ENCODE data around the gene AGPS. TPM values are rescaled to one million over a fixed set of nuclear protein-coding genes. Genes with fewer than 3 reads are reported as not detected.

The AGPS gene
- total and polyA plus RNA-seq, 2 donors (not counting 1 experiment from before 2014, with no cell fraction given): 2.2 to 25.5 TPM

DNA sequence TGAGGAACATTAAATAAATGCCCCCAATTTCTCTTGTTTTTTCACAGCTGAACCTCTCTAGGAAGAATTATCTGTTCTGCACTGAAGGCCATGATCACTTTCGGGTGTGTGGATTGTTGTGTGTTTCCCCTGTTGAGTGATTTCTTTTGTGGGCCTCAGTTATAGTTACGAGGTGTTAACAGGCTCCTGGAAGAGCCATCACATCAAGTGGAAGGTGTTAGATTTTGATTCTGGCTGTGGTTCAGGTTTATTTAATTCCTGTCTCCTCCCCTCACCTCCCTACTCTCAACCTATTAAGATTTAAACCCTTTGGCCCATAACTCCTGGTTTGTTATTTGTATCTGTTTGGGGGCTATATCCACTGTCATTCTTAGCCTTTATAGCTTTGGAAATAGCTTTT lies 182.8 kb downstream of the AGPS start:
- CTCF ChIA-PET: no interaction called here
- TF ChIP-seq, protein P1, sequence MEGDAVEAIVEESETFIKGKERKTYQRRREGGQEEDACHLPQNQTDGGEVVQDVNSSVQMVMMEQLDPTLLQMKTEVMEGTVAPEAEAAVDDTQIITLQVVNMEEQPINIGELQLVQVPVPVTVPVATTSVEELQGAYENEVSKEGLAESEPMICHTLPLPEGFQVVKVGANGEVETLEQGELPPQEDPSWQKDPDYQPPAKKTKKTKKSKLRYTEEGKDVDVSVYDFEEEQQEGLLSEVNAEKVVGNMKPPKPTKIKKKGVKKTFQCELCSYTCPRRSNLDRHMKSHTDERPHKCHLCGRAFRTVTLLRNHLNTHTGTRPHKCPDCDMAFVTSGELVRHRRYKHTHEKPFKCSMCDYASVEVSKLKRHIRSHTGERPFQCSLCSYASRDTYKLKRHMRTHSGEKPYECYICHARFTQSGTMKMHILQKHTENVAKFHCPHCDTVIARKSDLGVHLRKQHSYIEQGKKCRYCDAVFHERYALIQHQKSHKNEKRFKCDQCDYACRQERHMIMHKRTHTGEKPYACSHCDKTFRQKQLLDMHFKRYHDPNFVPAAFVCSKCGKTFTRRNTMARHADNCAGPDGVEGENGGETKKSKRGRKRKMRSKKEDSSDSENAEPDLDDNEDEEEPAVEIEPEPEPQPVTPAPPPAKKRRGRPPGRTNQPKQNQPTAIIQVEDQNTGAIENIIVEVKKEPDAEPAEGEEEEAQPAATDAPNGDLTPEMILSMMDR (IDR thresholded peaks at IDR 0.05): no peak
- no peak for TF ChIP-seq EZH2 (IDR thresholded peaks at IDR 0.05; ENCODE audit: borderline replicate concordance, insufficient read depth, low read depth, low read length, poor library complexity, severe bottlenecking)
- no peaks in the 10 kb centered on the region for H4K20me1 ChIP-seq (ENCODE audit: control insufficient read depth, insufficient read depth, low read length, poor library complexity, severe bottlenecking)
- no peaks in the 10 kb centered on the region for H3K79me2 ChIP-seq (ENCODE audit: control insufficient read depth, insufficient read depth, low read length)
- 100% methylated on average over 1 of the region's 2 CpGs for WGBS (ENCODE audit: insufficient coverage)
- no peaks in the 10 kb centered on the region for H3K36me3 ChIP-seq (replicated peaks in 1 of 2; ENCODE audit: control extremely low read depth in 1 of 2, control insufficient read depth in 1 of 2, extremely low read depth in 1 of 2, insufficient read depth in 2 of 2, low read length in 1 of 2)
- H3K4me2 ChIP-seq (replicated peaks; ENCODE audit: low read depth, low read length, poor library complexity, severe bottlenecking): no peak overlapping the region
- Mint-ChIP-seq H3K4me3 (no peak overlapping the region), H3K27me3 (no peaks in the 10 kb centered on the region), H3K9me3 (ENCODE audit: insufficient read depth) (no peaks in the 10 kb centered on the region), H3K4me1 (no peaks in the 10 kb centered on the region), H3K27ac (no peak overlapping the region)
- POLR2A ChIA-PET: no interaction called here
- no peak overlapping the region for H3K27ac ChIP-seq (ENCODE audit: low read length in 2 of 2)
- DNase-seq (no peak), ATAC-seq (ENCODE audit: low read depth) (no peak)
- intact Hi-C loops (cut with micrococcal nuclease): no loop called here
- no peak overlapping the region for H3K4me3 ChIP-seq (ENCODE audit: control extremely low read depth in 1 of 5, extremely low read depth in 1 of 5, insufficient read depth in 1 of 5, low read depth in 2 of 5, low read length in 4 of 5)
- no peaks in the 10 kb centered on the region for H3K27me3 ChIP-seq (replicated peaks in 1 of 4; ENCODE audit: control extremely low read depth in 1 of 4, control insufficient read depth in 3 of 4, insufficient read depth in 4 of 4, low read length in 3 of 4)
- H3K9ac ChIP-seq (ENCODE audit: low read length): no peak overlapping the region
- no peaks in the 10 kb centered on the region for H3K4me1 ChIP-seq (ENCODE audit: control insufficient read depth in 2 of 2, insufficient read depth in 2 of 2, low read length in 2 of 2)
- no peak overlapping the region for H2AFZ ChIP-seq (ENCODE audit: insufficient read depth, low read depth, low read length, poor library complexity, severe bottlenecking)
- no peaks in the 10 kb centered on the region for H3K9me3 ChIP-seq (ENCODE audit: control extremely low read depth in 1 of 3, control insufficient read depth in 2 of 3, insufficient read depth in 1 of 3, low read length in 2 of 3)

DNA sequence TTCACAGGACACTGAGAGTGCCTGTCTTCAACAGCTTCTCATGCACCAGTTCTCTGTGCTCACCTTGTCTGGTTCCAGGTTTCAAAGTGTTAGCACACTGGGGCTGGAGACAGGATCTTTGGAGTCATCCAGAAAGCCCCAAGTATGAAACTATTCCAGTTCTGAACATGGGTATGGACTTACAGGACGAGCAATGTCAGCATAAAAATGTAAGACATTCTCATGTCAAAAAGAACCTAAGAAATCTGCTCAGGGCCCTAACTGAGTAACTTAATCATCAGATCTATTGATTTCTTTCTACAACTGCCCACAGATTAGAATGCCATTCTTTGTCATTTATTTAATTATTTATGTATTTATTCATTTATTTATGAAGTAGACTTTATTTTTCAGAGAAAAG lies 184.5 kb downstream of the AGPS start:
- H2AFZ ChIP-seq (ENCODE audit: insufficient read depth, low read depth, low read length, poor library complexity, severe bottlenecking): no peak overlapping the region
- WGBS (ENCODE audit: insufficient coverage): 100% methylated on average over 1 of the region's 1 CpG
- no peaks in the 10 kb centered on the region for H3K79me2 ChIP-seq (ENCODE audit: control insufficient read depth, insufficient read depth, low read length)
- Mint-ChIP-seq H3K27me3 (peaks cover 3% of the 10 kb centered on the region), H3K27ac (no peak overlapping the region), H3K4me3 (no peak overlapping the region), H3K4me1 (no peaks in the 10 kb centered on the region), H3K9me3 (ENCODE audit: insufficient read depth) (no peaks in the 10 kb centered on the region)
- ChIA-PET CTCF (no interaction called here), POLR2A (no interaction called here)
- no peak overlapping the region for H3K27ac ChIP-seq (ENCODE audit: low read length in 2 of 2)
- H3K36me3 ChIP-seq (replicated peaks in 1 of 2; ENCODE audit: control extremely low read depth in 1 of 2, control insufficient read depth in 1 of 2, extremely low read depth in 1 of 2, insufficient read depth in 2 of 2, low read length in 1 of 2): no peaks in the 10 kb centered on the region
- no peaks in the 10 kb centered on the region for H3K9me3 ChIP-seq (ENCODE audit: control extremely low read depth in 1 of 3, control insufficient read depth in 2 of 3, insufficient read depth in 1 of 3, low read length in 2 of 3)
- DNase-seq: no peak
- intact Hi-C loops (cut with micrococcal nuclease): no loop called here
- no peaks in the 10 kb centered on the region for H4K20me1 ChIP-seq (ENCODE audit: control insufficient read depth, insufficient read depth, low read length, poor library complexity, severe bottlenecking)
- no peak overlapping the region for H3K9ac ChIP-seq (ENCODE audit: low read length)
- no peak for TF ChIP-seq EZH2 (IDR thresholded peaks at IDR 0.05; ENCODE audit: borderline replicate concordance, insufficient read depth, low read depth, low read length, poor library complexity, severe bottlenecking)
- TF ChIP-seq, protein P1 (IDR thresholded peaks at IDR 0.05): no peak
- no peak for ATAC-seq (ENCODE audit: low read depth)
- no peaks in the 10 kb centered on the region for H3K27me3 ChIP-seq (replicated peaks in 1 of 4; ENCODE audit: control extremely low read depth in 1 of 4, control insufficient read depth in 3 of 4, insufficient read depth in 4 of 4, low read length in 3 of 4)
- no peak overlapping the region for H3K4me2 ChIP-seq (replicated peaks; ENCODE audit: low read depth, low read length, poor library complexity, severe bottlenecking)
- H3K4me3 ChIP-seq (ENCODE audit: control extremely low read depth in 1 of 5, extremely low read depth in 1 of 5, insufficient read depth in 1 of 5, low read depth in 2 of 5, low read length in 4 of 5): no peak overlapping the region
- no peaks in the 10 kb centered on the region for H3K4me1 ChIP-seq (ENCODE audit: control insufficient read depth in 2 of 2, insufficient read depth in 2 of 2, low read length in 2 of 2)

Measured in B cell (primary cell).